NCI-H146 treated with DMSO at 0.1 percent for 48 hours (cell line): ENCODE measurements around the gene CUL9.

Experiments used
- DNase-seq: peaks from one replicate; lab custom pipeline; 2025; ENCODE audit not compliant: unreplicated experiment; lab: John Stamatoyannopoulos, UW

Gene CUL9

GRCh38 chr6:43226192-43226851 lies 44.3 kb downstream of the CUL9 start:
- no peak for DNase-seq

- peak; percentile 64 for DNase-seq
These were observed 47.2 kb downstream of the CUL9 start, which contains the start of gene DNPH1 for GRCh38 chr6:43228951-43229802. Gene DNPH1, minus strand, starts transcription at chr6:43229481. Its CDS starts 25 bp downstream, at chr6:43229456.

- DNase-seq: no peak
These were observed 48.0 kb downstream of the CUL9 start for GRCh38 chr6:43229803-43230620.

- DNase-seq: no peak
These were observed 49.1 kb downstream of the CUL9 start for GRCh38 chr6:43231053-43231452.

- no peak for DNase-seq
These were observed 49.9 kb downstream of the CUL9 start for GRCh38 chr6:43231735-43232450.

- DNase-seq: no peak
These were observed 53.8 kb downstream of the CUL9 start for GRCh38 chr6:43235841-43236240.

GRCh38 chr6:43239054-43239453 lies 57.1 kb downstream of the CUL9 start:
- no peak for DNase-seq

- DNase-seq: no peak
These were observed 59.0 kb downstream of the CUL9 start for GRCh38 chr6:43240950-43241349.

GRCh38 chr6:43241446-43241845 lies 59.5 kb downstream of the CUL9 start:
- DNase-seq: no peak

GRCh38 chr6:43242908-43243663 lies 61.1 kb downstream of the CUL9 start, which contains the start of gene TTBK1:
Gene TTBK1, plus strand, starts transcription at chr6:43243481. Its CDS starts 3,180 bp downstream, at chr6:43246661.
- peak; percentile 15 for DNase-seq

- peak; percentile 15 for DNase-seq
These were observed 61.8 kb downstream of the CUL9 start for GRCh38 chr6:43243664-43244321.

- DNase-seq: peak; percentile 97
These were observed 64.5 kb downstream of the CUL9 start for GRCh38 chr6:43246301-43247113.

GRCh38 chr6:43247114-43247999 lies 65.4 kb downstream of the CUL9 start:
- peak; percentile 97 for DNase-seq

- DNase-seq: no peak
These were observed 66.1 kb downstream of the CUL9 start for GRCh38 chr6:43248101-43248500.

GRCh38 chr6:43248791-43249190 lies 66.8 kb downstream of the CUL9 start:
- DNase-seq: no peak

- DNase-seq: no peak
These were observed 69.0 kb downstream of the CUL9 start for GRCh38 chr6:43250992-43251373.

GRCh38 chr6:43253401-43253800 lies 71.4 kb downstream of the CUL9 start:
- no peak for DNase-seq
